Measurements from ENCODE around the gene METTL5.
A peak's percentile ranks its signal among the peaks of the same experiment; 100 is the strongest.

METTL5 gene

GRCh38 chr2:169781249-169782013 is 43.3 kb downstream of the METTL5 start:
- no peak for DNase-seq (ENCODE audit: low spot score)

- DNase-seq (ENCODE audit: low spot score): no peak
Observed at GRCh38 chr2:169778446-169778845, 46.3 kb downstream of the METTL5 start.

GRCh38 chr2:169776252-169776761 is 48.4 kb downstream of the METTL5 start:
- no peak for DNase-seq (ENCODE audit: low spot score)

GRCh38 chr2:169775765-169776164 is 48.9 kb downstream of the METTL5 start:
- DNase-seq (ENCODE audit: low spot score): no peak

- no peak for DNase-seq (ENCODE audit: low spot score)
Observed at GRCh38 chr2:169775354-169775753, 49.4 kb downstream of the METTL5 start.

GRCh38 chr2:169772651-169773050 is 52.1 kb downstream of the METTL5 start:
- no peak for DNase-seq (ENCODE audit: low spot score)

- DNase-seq (ENCODE audit: low spot score): no peak
Observed at GRCh38 chr2:169771612-169772011, 53.1 kb downstream of the METTL5 start.

GRCh38 chr2:169771021-169771420 is 53.7 kb downstream of the METTL5 start:
- no peak for DNase-seq (ENCODE audit: low spot score)

GRCh38 chr2:169768262-169768995 is 56.3 kb downstream of the METTL5 start:
- peak; percentile 24 for DNase-seq (ENCODE audit: low spot score)

GRCh38 chr2:169767243-169767888 is 57.3 kb downstream of the METTL5 start:
- peak; percentile 57 for DNase-seq (ENCODE audit: low spot score)

GRCh38 chr2:169765523-169765922 is 59.2 kb downstream of the METTL5 start:
- no peak for DNase-seq (ENCODE audit: low spot score)

- DNase-seq (ENCODE audit: low spot score): no peak
Observed at GRCh38 chr2:169761970-169762292, 62.8 kb downstream of the METTL5 start.
